HepG2 (cell line): ENCODE results near the gene SIT1. TPM values are rescaled to one million over a fixed set of nuclear protein-coding genes. Genes with fewer than 3 reads are reported as not detected.

ENCODE experiments used
- ATAC-seq: fragments of 200-7000 bp; cut with Tn5 transposase; 3 replicates; pipeline ENCODE4 v1.9.1; 2020; ENCODE audit warnings: mild to moderate bottlenecking, moderate library complexity
- BruUV-seq: library from RNA; stranded (reverse); fragments of 400-500 nt; replicated peaks from 2 replicates; lab custom pipeline; 2021; lab: Mats Ljungman, UMichigan
- CTCF ChIA-PET: fragments of 300-600 bp; formaldehyde crosslinking; extraction: SDS; loops from one replicate; lab custom pipeline; 2021; ENCODE audit warnings: low total read pairs, inconsistent platforms, low intra/inter-chr PET ratio; lab: Yijun Ruan, JAX
- POLR2A ChIA-PET: fragments of 350-600 bp; sonication (Branson Sonifier 250); formaldehyde crosslinking; loops from one replicate; lab custom pipeline; 2020; ENCODE audit warnings: antibody characterized with exemption, inconsistent platforms; lab: Yijun Ruan, JAX
- DNase-seq: peaks from one replicate; pipeline ENCODE4 v3.0.0-alpha.2; 2015; ENCODE audit warnings: low spot score
- FAIRE-seq: peaks from 3 replicates; lab custom pipeline; 2011; peaks lifted over from hg19 to GRCh38; lab: Jason Lieb, UNC
- H2AFZ ChIP-seq: one replicate; pipeline ENCODE4 v1.6.1; 2011; ENCODE audit warnings: low read length, inconsistent platforms
- H3K27ac ChIP-seq: fragments of 300-600 bp; 3 replicates; pipeline ENCODE4 v1.8.0; 2011; ENCODE audit warnings: mixed run types, mild to moderate bottlenecking, mixed read lengths, low read length, inconsistent platforms; ENCODE audit not compliant: insufficient read depth; ENCODE audit errors: extremely low read length
- H3K27me3 ChIP-seq, 2 experiments: fragments of 200-600 bp in 1 of 2; 2 replicates in 1 of 2; 3 replicates in 1 of 2; pipeline versions ENCODE4 v1.6.0 to v1.8.0; 2011; ENCODE audit warnings: low read length in 2 of 2, mild to moderate bottlenecking in 2 of 2, moderate library complexity in 2 of 2, inconsistent platforms in 1 of 2; ENCODE audit not compliant: insufficient read depth in 2 of 2, control insufficient read depth in 1 of 2
- H3K36me3 ChIP-seq, 2 experiments: fragments of 200-600 bp in 1 of 2; replicated peaks in 1 of 2; 2 replicates in 1 of 2; 3 replicates in 1 of 2; pipeline versions ENCODE4 v1.5.1 to v1.8.0; 2011; ENCODE audit warnings: low read length in 2 of 2, inconsistent platforms in 1 of 2; ENCODE audit not compliant: insufficient read depth in 2 of 2, control insufficient read depth in 1 of 2
- H3K4me1 ChIP-seq: 2 replicates; pipeline ENCODE4 v1.5.1; 2012; ENCODE audit warnings: low read length, inconsistent platforms; ENCODE audit not compliant: insufficient read depth
- H3K4me2 ChIP-seq: 2 replicates; pipeline ENCODE4 v1.6.0; 2011; ENCODE audit warnings: low read depth, low read length, inconsistent platforms
- H3K4me3 ChIP-seq, 3 experiments: fragments of 200-600 bp in 1 of 3; sonication (generic), shearing (Covaris generic) in 1 of 3; replicated peaks in 1 of 3; 2 replicates each; pipeline ENCODE4 v1.5.1; 2011 to 2016; ENCODE audit warnings: low read length in 3 of 3, inconsistent platforms in 2 of 3, low read depth in 2 of 3, mild to moderate bottlenecking in 2 of 3, control low read depth in 1 of 3, mixed read lengths in 1 of 3; ENCODE audit not compliant: insufficient read depth in 1 of 3
- H3K79me2 ChIP-seq: one replicate; pipeline ENCODE4 v1.6.1; 2011; ENCODE audit warnings: low read length, inconsistent platforms; ENCODE audit not compliant: insufficient read depth
- H3K9ac ChIP-seq: 2 replicates; pipeline ENCODE4 v1.6.0; 2011; ENCODE audit warnings: mild to moderate bottlenecking, low read depth, low read length, inconsistent platforms; ENCODE audit not compliant: insufficient read depth
- H3K9me3 ChIP-seq: 2 replicates; pipeline ENCODE4 v1.5.1; 2012; ENCODE audit warnings: mild to moderate bottlenecking, low read length
- H4K20me1 ChIP-seq: 2 replicates; pipeline ENCODE4 v1.6.0; 2011; ENCODE audit warnings: inconsistent platforms, mild to moderate bottlenecking, low read length, moderate library complexity; ENCODE audit not compliant: insufficient read depth
- CBFB ChIP-seq: sonication (generic); formaldehyde crosslinking; IDR thresholded peaks from 2 replicates; pipeline ENCODE4 v1.4.0; 2020; ENCODE audit warnings: missing genetic modification reagents
- HNRNPH1 ChIP-seq: fragments of 200-400 bp; formaldehyde crosslinking; optimal IDR thresholded peaks from 2 replicates; pipeline ENCODE3; 2017; ENCODE audit warnings: mild to moderate bottlenecking, low read depth, low read length
- HNRNPUL1 ChIP-seq: fragments of 200-400 bp; formaldehyde crosslinking; IDR thresholded peaks from 2 replicates; pipeline ENCODE4 v1.6.1; 2017; ENCODE audit warnings: low read depth, mild to moderate bottlenecking, low read length, moderate library complexity
- KLF9 ChIP-seq: IDR thresholded peaks from 2 replicates; pipeline ENCODE4 v1.6.1; 2016; ENCODE audit warnings: low read depth
- PPARG ChIP-seq: conservative IDR thresholded peaks from 2 replicates; pipeline ENCODE4 v1.6.1; 2016; ENCODE audit warnings: missing biosample characterization, missing genetic modification reagents
- THAP9 ChIP-seq: sonication (generic); formaldehyde crosslinking; IDR thresholded peaks from 2 replicates; pipeline ENCODE4; 2020; ENCODE audit warnings: missing genetic modification reagents, mild to moderate bottlenecking, borderline replicate concordance
- YEATS2 ChIP-seq: sonication (generic); formaldehyde crosslinking; IDR thresholded peaks from 2 replicates; pipeline ENCODE4 v1.4.0; 2020; ENCODE audit warnings: missing genetic modification reagents, borderline replicate concordance
- ZBTB21 ChIP-seq: sonication (generic); formaldehyde crosslinking; IDR thresholded peaks from 2 replicates; pipeline ENCODE4 v1.4.0; 2020; ENCODE audit warnings: missing genetic modification reagents
- ZMYM3 ChIP-seq: sonication (generic); formaldehyde crosslinking; IDR thresholded peaks from 2 replicates; pipeline ENCODE4 v1.5.1; 2020; ENCODE audit warnings: mild to moderate bottlenecking, missing genetic modification reagents
- ZNF224 ChIP-seq: sonication (generic); formaldehyde crosslinking; IDR thresholded peaks from 2 replicates; pipeline ENCODE4 v1.5.0; 2020; ENCODE audit warnings: mild to moderate bottlenecking, missing genetic modification reagents
- ZNF253 ChIP-seq: sonication (generic); formaldehyde crosslinking; IDR thresholded peaks from 2 replicates; pipeline ENCODE4 v1.8.0; 2022; ENCODE audit warnings: mild to moderate bottlenecking, missing genetic modification reagents, borderline replicate concordance
- ZNF33A ChIP-seq: sonication (generic); formaldehyde crosslinking; IDR thresholded peaks from 2 replicates; pipeline ENCODE4 v1.5.1; 2020; ENCODE audit warnings: missing genetic modification reagents, mild to moderate bottlenecking, moderate library complexity, borderline replicate concordance
- ZNF460 ChIP-seq: sonication (generic); formaldehyde crosslinking; IDR thresholded peaks from 2 replicates; pipeline ENCODE4 v1.5.1; 2020; ENCODE audit warnings: missing genetic modification reagents, mild to moderate bottlenecking, borderline replicate concordance
- ZNF550 ChIP-seq: sonication (generic); formaldehyde crosslinking; IDR thresholded peaks from 2 replicates; pipeline ENCODE4 v1.4.0; 2020; ENCODE audit warnings: mild to moderate bottlenecking, missing genetic modification reagents, borderline replicate concordance
- ZNF576 ChIP-seq: sonication (generic); formaldehyde crosslinking; IDR thresholded peaks from 2 replicates; pipeline ENCODE4 v1.4.0; 2020; ENCODE audit warnings: mild to moderate bottlenecking, missing genetic modification reagents
- ZNF660 ChIP-seq: sonication (generic); formaldehyde crosslinking; IDR thresholded peaks from 2 replicates; pipeline ENCODE4 v1.5.1; 2020; ENCODE audit warnings: mild to moderate bottlenecking, low read depth, missing genetic modification reagents, borderline replicate concordance
- ZSCAN30 ChIP-seq: sonication (generic); formaldehyde crosslinking; IDR thresholded peaks from 2 replicates; pipeline ENCODE4 v1.5.0; 2020; ENCODE audit warnings: mild to moderate bottlenecking, missing genetic modification reagents
- WGBS: methylation state at CpG from one replicate; pipeline ENCODE4 v1.1.6; 2017; ENCODE audit warnings: low lambda C conversion rate; 5-methylcytosine and 5-hydroxymethylcytosine counted together
- in situ Hi-C: cut with HindIII; loops from 2 replicates; pipeline ENCODE4 v1.10.0; 2017; ENCODE audit warnings: low pct_unique_long_range_greater_than_20kb; ENCODE audit not compliant: extremely low pct_ligation_motif_present
- intact Hi-C: fragments of 100-400 bp; cut with micrococcal nuclease; formaldehyde crosslinking; loops from one replicate; pipeline ENCODE4 v1.10.0; 2022; ENCODE audit not compliant: unreplicated experiment
- polyA plus RNA-seq, 8 experiments: library from polyadenylated mRNA; depleted of rRNA in 3 of 8; stranded (reverse) in 7 of 8; unstranded in 1 of 8; fragments of >200 nt; fragmentation: Illumina TruSeq in 4 of 8; extraction: Trizol in 4 of 8; gene quantifications; 2 replicates each; pipeline versions ENCODE4 v1.2.1 to v1.2.3, GENCODE V29; 2011 to 2016; ENCODE audit warnings: low read depth in 4 of 8, missing spikeins in 1 of 8, mixed read lengths in 1 of 8; ENCODE audit not compliant: insufficient read depth in 1 of 8
- total RNA-seq, 5 experiments: library from RNA; depleted of rRNA; stranded (reverse); fragments of >200 nt; fragmentation: Illumina TruSeq; extraction: Trizol; gene quantifications; 2 replicates each; pipeline ENCODE4 v1.2.3, GENCODE V29; 2016; ENCODE audit warnings: low read depth in 1 of 5
- TF ChIP-seq, protein P1 (sequence below): sonication (generic); formaldehyde crosslinking; IDR thresholded peaks from 2 replicates; pipeline ENCODE4 v1.4.0; 2020; ENCODE audit warnings: mild to moderate bottlenecking, missing genetic modification reagents
- TF ChIP-seq, protein P2 (sequence below): sonication (generic); formaldehyde crosslinking; conservative IDR thresholded peaks from 2 replicates; pipeline ENCODE4 v1.4.0; 2020; ENCODE audit warnings: missing genetic modification reagents

SIT1 gene
- total and polyA plus RNA-seq, 2 of the 13 experiments (the other 11 are each of a cell fraction or from before 2014, with no cell fraction given), result 0.09 to 6.7 TPM

DNA sequence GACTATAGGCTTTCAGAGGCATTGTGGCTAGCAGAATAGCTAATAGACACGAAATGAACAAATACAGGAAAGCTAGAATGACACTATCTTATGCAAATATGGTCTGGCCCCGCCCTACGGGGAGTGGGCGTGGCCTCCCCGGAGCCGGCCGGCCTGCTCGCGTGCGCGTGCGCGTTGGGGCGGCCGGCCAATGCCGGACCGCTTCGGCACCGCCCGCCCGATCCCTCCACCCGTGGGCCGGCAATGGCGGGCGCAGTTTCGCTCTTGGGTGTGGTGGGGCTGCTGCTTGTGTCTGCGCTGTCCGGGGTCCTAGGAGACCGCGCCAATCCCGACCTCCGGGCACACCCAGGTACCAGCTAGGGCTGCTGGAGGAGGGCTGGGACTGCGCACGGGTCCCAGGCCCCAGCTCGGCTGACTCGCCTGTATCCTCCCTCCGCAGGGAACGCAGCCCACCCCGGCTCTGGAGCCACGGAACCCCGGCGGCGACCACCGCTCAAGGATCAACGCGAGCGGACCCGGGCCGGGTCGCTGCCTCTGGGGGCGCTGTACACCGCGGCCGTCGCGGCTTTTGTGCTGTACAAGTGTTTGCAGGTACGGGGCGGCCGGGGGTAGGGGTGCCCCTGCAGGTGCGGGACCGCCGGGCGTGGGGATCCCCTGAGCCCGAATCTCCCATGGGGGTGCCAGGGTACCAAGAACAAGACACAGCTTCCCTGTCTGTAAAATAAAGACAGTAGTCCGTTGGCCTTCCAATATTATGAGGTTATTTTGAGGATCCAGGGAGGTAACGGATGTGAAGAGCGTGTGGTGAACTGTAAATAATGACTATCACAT, 7.6 kb upstream of the SIT1 start, which contains the start of gene CCDC107:
CCDC107 (plus strand) TSS at position 156 of the 831 bp plus-strand sequence; CDS start at position 244, 88 bp downstream.
- in situ Hi-C loops, result loop anchor here (10.0 kb wide), 1 partner anchor 544 kb away; the partner anchor contains the start of gene ATOSB
- H2AFZ ChIP-seq, result peak within 1 kb of the TSS; percentile 59
- TF ChIP-seq ZNF576 (CRISPR knock-in tag), result peak; percentile 41; the same call in 1 of the 2 replicates
- TF ChIP-seq ZBTB21 (CRISPR knock-in tag), result no peak
- TF ChIP-seq KLF9 (CRISPR knock-in tag), result no peak
- TF ChIP-seq YEATS2, result no peak
- TF ChIP-seq ZNF550 (CRISPR knock-in tag), result no peak
- peak; percentile 47 for TF ChIP-seq CBFB
- TF ChIP-seq, protein P1, sequence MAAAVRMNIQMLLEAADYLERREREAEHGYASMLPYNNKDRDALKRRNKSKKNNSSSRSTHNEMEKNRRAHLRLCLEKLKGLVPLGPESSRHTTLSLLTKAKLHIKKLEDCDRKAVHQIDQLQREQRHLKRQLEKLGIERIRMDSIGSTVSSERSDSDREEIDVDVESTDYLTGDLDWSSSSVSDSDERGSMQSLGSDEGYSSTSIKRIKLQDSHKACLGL (CRISPR knock-in tag), result peak; percentile 87
- TF ChIP-seq, protein P2, sequence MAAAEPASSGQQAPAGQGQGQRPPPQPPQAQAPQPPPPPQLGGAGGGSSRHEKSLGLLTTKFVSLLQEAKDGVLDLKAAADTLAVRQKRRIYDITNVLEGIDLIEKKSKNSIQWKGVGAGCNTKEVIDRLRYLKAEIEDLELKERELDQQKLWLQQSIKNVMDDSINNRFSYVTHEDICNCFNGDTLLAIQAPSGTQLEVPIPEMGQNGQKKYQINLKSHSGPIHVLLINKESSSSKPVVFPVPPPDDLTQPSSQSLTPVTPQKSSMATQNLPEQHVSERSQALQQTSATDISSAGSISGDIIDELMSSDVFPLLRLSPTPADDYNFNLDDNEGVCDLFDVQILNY (CRISPR knock-in tag), result peak; percentile 50; the same call in 1 of the 2 replicates
- 0 out of 2 replicates have a peak, but pooled peaks have one; percentile 73 for TF ChIP-seq ZNF253
- 0 out of 2 replicates have a peak, but pooled peaks have one; percentile 51 for TF ChIP-seq HNRNPUL1
- TF ChIP-seq PPARG, result no peak
- TF ChIP-seq ZNF224, result no peak
- TF ChIP-seq ZNF460, result no peak
- TF ChIP-seq ZNF660, result no peak
- no peak for TF ChIP-seq ZNF33A (CRISPR knock-in tag)
- peak; percentile 99 for TF ChIP-seq ZSCAN30 (CRISPR knock-in tag)
- no peak for TF ChIP-seq ZMYM3 (CRISPR knock-in tag)
- no peak for TF ChIP-seq HNRNPH1
- no peak; the same call in 1 of the 2 replicates for TF ChIP-seq THAP9 (CRISPR knock-in tag)

More for the DNA sequence above, 7.6 kb upstream of the SIT1 start, which contains the start of gene CCDC107:
- BruUV-seq, result TSS peak; percentile 80
- WGBS, result under 1% methylated on average over 21 of the region's 67 CpGs
- DNase-seq, result peak; percentile 70
- Histone ChIP-seq H3K27ac (peak within 1 kb of the TSS; percentile 100), H4K20me1 (no peaks in the 10 kb centered on the region), H3K36me3 (peaks cover 8 to 9% of the 10 kb centered on the region in 2 experiments; a peak in 3 of 5 replicates), H3K79me2 (peaks cover 6% of the 10 kb centered on the region), H3K9ac (peak within 1 kb of the TSS; percentile 98), H3K4me1 (peaks cover 71% of the 10 kb centered on the region), H3K9me3 (no peaks in the 10 kb centered on the region), H3K27me3 (no peaks in the 10 kb centered on the region; a peak in 2 of 5 replicates), H3K4me3 (peak within 1 kb of the TSS; percentile 66 to 89 (median 85)), H3K4me2 (peak within 1 kb of the TSS; percentile 82)
- intact Hi-C loops, result loop anchor here (1.0 kb wide), 3 partner anchors 11 to 91 kb away; partner anchors contain the start of genes CREB3, GBA2, RGP1 and TLN1
- FAIRE-seq, result no peak
- ChIA-PET POLR2A (interaction anchor here (0.7 to 6.3 kb wide), 16 partner anchors 11 to 497 kb away, joined by 3 to 68 read pairs (median 5); partner anchors contain the start of genes CREB3, GBA2, HINT2 and RGP1), CTCF (interaction anchor here (1.7 kb wide), 2 partner anchors 12 to 38 kb away, joined by 8 to 9 read pairs; no protein-coding TSS in a partner anchor)
- peak; percentile 81 for ATAC-seq
